HG02884 (cell line): ENCODE results near the gene MST1.
"Not testable (repeated sequence)": the region's sequence is repeated elsewhere in the genome, so short reads cannot be mapped to it uniquely, and the experiment has no call there.

Experiments used
- ATAC-seq: cut with Tn5 transposase; IDR thresholded peaks from one replicate; pipeline ENCODE4 v1.9.1; 2021; ENCODE audit warnings: mild to moderate bottlenecking, moderate library complexity; ENCODE audit not compliant: unreplicated experiment

The MST1 gene

GRCh38 chr3:49701388-49702077, 12.3 kb upstream of the MST1 start:
- no peak for ATAC-seq

DNA sequence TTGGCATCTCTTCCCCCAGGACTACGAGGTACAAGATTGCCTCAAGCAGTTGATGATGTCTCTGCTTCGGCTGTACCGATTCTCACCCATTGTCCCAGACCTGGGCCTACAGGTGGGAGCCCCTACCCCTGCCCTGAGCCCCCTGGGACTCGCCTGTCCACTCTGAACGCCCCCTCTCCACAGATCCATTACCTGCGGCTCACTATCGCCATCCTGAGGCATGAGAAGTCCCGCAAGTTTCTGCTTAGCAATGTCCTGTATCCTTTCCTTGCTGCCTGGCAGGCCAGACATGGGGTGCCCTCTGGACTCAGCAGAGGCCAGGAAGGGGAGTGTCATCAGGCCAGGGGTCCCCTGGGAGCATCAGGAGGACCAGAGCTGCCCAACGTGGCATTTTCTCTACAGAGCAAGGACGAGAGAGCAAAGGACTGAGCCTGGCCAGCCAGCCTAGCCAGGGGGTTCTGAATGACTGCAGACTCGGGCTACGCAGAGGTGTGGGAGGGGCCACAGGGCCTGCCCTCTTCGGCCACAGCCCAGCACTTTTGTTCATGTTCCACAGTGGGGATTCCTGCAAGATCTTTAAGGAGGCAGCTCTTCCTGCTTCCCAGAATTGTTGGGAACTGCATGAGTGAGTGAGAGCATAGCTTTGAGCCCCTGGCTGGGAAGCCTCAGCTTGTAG, 11.3 kb upstream of the MST1 start:
- no peak for ATAC-seq

- no peak for ATAC-seq
Observed at GRCh38 chr3:49700014-49700413, 10.7 kb upstream of the MST1 start.

GRCh38 chr3:49699281-49699979, 10.2 kb upstream of the MST1 start:
- no peak for ATAC-seq

DNA sequence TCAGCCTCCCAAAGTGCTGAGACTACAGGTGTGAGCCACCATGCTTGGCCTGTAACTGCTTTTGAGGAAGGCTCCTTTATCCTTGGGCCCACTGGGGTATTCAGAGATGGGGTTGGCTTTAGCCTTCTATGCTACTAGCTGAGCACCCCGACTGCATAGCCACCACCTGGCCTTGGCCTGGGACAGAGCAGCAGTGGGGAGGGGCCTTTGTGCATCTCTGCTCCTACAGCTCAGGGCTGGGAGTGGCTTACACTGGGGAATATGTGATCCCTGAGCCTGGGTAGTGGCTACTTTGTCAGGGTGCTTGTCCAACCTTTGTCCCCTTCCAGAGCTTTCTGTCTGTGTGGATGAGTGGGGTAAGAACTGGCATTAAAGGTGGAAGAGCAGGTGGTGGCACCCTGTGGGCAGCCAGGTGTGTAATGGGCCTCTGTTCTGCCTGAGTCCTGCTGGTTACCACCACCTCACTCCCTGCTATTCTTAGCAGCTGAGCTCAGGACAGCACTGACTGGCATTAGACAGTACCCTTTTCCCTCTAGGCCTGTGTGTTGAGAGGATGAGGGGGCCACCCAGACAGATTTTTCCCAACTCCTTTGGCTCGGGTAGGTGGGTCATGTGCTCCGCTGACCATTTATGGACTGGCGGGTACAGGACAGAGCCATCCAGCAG, 6.2 kb upstream of the MST1 start:
- ATAC-seq = not testable (repeated sequence)

- ATAC-seq = not testable (repeated sequence)
Observed at GRCh38 chr3:49694409-49695070, 5.3 kb upstream of the MST1 start.

- not testable (repeated sequence) for ATAC-seq
Observed at GRCh38 chr3:49691481-49691880, 2.2 kb upstream of the MST1 start.

- ATAC-seq = not testable (repeated sequence)
Observed at GRCh38 chr3:49690856-49691255, 1.6 kb upstream of the MST1 start.

DNA sequence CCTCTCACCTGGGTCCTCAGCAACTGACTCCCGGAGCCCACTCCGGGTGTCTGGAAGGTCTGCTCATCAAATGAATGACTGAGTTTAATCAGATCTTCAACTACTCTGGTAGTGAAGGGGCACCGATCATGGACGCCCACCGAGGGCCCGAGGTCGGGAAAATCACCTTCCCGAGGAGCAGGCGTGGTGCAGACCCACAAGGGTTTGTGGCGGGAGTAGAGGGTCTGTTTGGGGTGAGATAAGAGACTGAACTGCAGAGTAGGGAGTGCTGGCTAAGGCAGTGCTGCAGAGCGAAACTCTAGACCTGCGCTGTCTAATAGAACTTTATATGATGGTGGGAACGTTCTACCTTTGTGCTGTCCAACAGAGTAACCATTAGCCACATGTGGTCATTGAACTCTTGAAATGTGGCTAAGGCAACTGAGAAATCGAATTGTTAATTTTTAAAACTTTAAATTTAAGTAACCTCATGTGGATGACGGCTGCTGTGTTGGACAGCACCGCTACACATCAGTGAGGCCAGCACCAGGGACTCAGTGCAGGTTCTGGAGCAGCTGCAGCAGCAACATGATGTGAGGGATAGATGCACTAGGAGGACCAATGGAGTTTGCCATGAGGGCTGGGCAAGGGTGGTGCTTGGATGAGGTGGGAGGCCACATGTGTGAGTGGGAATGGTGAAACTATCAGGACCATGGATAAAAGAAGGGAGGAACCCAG, 792 bp upstream of the MST1 start:
- ATAC-seq = not testable (repeated sequence)

- not testable (repeated sequence) for ATAC-seq
Observed at GRCh38 chr3:49688338-49689045, 782 bp downstream of the MST1 start.

DNA sequence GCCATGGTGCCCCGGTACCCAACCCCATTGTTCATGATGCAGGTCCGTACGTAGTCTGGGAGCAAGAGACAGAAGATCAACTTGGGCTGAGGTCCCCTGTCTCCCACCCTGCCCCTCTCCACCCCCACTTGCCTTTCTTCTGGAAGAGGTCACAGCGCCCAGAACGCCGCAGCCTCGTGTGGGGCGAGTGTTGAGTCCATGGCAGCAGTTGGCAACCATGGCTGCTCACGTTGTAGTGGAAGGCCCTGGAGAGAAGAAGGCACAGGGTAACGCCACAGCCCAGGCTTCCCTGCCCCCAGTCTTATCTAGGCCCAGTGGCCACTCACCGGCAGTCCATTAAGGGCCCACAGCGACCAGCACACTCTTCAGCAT, 1.9 kb downstream of the MST1 start:
- not testable (repeated sequence) for ATAC-seq

DNA sequence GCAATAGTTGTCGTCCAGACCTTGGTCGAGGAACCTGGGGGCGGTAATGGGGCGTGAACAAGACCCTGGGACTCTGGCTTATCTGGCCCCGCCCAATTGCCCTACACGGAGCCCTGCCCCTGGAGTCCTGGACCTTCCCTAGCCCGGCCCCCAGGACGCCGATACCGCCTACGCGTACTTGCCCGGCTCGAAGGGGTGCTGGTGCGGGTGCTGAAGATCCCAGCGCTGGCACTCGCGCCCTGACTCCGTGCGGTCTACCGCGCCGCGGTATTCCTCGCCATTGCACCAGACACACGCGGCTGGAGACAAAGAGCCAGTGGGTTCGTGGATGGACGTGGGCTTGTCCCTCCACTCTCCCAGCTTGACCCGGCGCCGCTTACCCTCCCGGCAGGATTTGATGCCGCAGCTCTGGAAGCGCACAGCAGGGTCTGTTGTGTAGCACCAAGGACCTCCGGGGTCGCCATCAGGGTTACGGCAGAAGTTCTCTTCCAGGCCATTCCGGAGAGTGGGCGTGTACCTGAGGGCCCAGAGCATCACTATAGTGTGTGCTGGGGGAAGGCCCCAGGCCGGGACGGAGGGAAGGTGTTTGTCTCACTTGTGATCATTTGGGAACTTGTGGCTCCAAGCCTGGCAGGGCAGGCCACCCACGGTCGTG, 2.4 kb downstream of the MST1 start:
- not testable (repeated sequence) for ATAC-seq

DNA sequence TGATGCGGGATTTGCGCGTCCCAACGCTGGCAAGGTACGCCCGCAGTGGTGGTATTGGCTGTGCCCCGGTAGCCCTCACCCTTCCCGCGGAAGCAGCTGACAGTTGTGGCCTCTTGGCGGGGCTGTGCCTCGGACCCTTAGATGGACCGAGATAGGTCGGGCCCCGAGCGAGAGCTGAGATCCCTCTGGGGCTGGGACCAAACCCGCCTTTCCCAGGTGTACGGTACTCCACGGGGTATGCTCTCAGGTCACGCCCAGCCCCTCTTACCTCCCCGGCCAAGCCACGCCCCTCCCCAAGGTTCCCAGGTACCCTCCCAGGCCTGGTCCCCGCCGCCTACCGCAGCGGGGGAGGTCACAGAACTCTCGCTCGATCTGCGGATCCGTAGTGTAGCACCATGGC, 2.9 kb downstream of the MST1 start:
- ATAC-seq = not testable (repeated sequence)

GRCh38 chr3:49685846-49686245, 3.4 kb downstream of the MST1 start:
- ATAC-seq = not testable (repeated sequence)

DNA sequence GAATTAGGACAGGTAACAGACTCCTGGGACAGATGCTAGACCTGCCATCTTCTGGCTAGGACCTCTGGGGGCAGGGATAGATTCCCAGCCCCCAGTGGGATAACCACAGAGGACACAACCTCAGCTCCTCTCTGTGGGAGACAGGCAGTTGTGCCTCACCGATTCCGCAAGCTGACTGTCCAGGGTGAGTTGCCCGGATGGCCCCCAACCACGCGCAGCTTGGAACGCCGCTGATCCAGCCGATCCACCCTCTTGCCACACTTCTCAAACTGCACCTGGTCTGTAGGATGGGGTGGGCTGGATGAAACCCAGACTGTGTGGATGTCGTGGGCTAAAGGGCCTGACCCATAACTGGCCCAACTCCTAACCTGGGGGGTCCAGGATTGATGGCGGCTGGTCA, 4.2 kb downstream of the MST1 start:
- ATAC-seq = not testable (repeated sequence)

DNA sequence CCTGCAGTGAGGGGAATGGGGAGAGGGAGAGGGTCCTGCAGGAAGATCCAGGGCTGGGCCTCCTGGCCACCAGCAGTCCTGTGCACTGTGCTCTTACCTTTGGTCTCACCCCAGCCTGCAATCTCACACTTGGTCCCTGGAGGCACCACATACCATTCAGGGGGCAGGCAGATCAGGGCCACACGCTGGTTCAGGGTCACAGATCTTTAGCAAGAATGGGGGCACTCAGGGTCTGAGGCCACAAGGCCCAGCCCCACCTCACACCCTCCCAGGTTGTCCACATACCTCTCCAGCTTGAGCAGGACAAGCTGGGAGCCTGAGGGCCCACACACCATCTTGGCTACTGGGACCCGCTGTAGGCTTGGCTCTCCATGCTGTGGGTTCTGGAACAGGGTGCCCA, 4.8 kb downstream of the MST1 start:
- not testable (repeated sequence) for ATAC-seq

- ATAC-seq = no peak
Observed at GRCh38 chr3:49683162-49683561, 6.1 kb downstream of the MST1 start.

GRCh38 chr3:49681543-49681942, 7.7 kb downstream of the MST1 start:
- ATAC-seq = no peak

- no peak for ATAC-seq
Observed at GRCh38 chr3:49681232-49681522, 8.1 kb downstream of the MST1 start.
